ENCODE data around the gene P2RY10. TPM values are rescaled to one million over a fixed set of nuclear protein-coding genes. Genes with fewer than 3 reads are reported as not detected.

The P2RY10 gene
- total and polyA plus RNA-seq, 4 donors: 0.59 TPM; not detected in 3

Other genes with a start within 250 kb of the P2RY10 start
- 10 to 100 TPM; 12.1 to 12.6 TPM for gene LPAR4, start 197.7 kb upstream of the P2RY10 start, total RNA-seq
- gene LPAR4, start 197.7 kb upstream of the P2RY10 start, polyA plus RNA-seq (ENCODE audit: insufficient read length in 2 of 2): 10 to 100 TPM; 15.5 to 25.6 TPM
- gene GPR174, start 199.3 kb downstream of the P2RY10 start, total RNA-seq: under 1 TPM; 0.11 to 0.79 TPM
- gene GPR174, start 199.3 kb downstream of the P2RY10 start, polyA plus RNA-seq (ENCODE audit: insufficient read length in 2 of 2): not detected